ENCODE data around the gene ARHGAP29. TPM values are rescaled to one million over a fixed set of nuclear protein-coding genes. Genes with fewer than 3 reads are reported as not detected.

ARHGAP29 gene
- total RNA-seq, 1 donor from 2014 or later = 19.9 TPM

- DNase-seq (ENCODE audit: low read depth) = peak; percentile 38
- FAIRE-seq = no peak
Observed at GRCh38 chr1:94247138-94248094, 10.0 kb upstream of the ARHGAP29 start.

GRCh38 chr1:94246692-94247137 is 9.3 kb upstream of the ARHGAP29 start:
- Mint-ChIP-seq H3K4me3 (ENCODE audit: unreplicated experiment) (peak overlapping the region; percentile 91), H3K36me3 (ENCODE audit: low read depth, unreplicated experiment) (no peaks in the 10 kb centered on the region), H3K9me3 (ENCODE audit: unreplicated experiment) (peaks cover 5% of the 10 kb centered on the region), H3K27ac (ENCODE audit: unreplicated experiment) (peak overlapping the region; percentile 31), H3K4me1 (ENCODE audit: low read depth, unreplicated experiment) (peaks cover 1% of the 10 kb centered on the region), H3K27me3 (ENCODE audit: low read depth, unreplicated experiment) (peaks cover 20% of the 10 kb centered on the region)
- Histone ChIP-seq H3K79me2 (ENCODE audit: insufficient read depth, low read length) (peaks cover 57% of the 10 kb centered on the region), H3K9ac (ENCODE audit: low read length) (peak overlapping the region; percentile 95), H4K20me1 (ENCODE audit: insufficient read depth, low read length) (no peaks in the 10 kb centered on the region), H3K4me1 (ENCODE audit: insufficient read depth, low read length) (peaks cover 9% of the 10 kb centered on the region), H3K27ac (ENCODE audit: low read depth, low read length) (peak overlapping the region; percentile 85), H3K27me3 (ENCODE audit: insufficient read depth, low read length) (no peaks in the 10 kb centered on the region), H3K4me2 (ENCODE audit: low read length) (peak overlapping the region; percentile 98), H3K9me3 (ENCODE audit: insufficient read depth, low read depth, low read length) (no peaks in the 10 kb centered on the region), H2AFZ (ENCODE audit: low read depth, low read length) (peak overlapping the region; percentile 55), H3K4me3 (ENCODE audit: insufficient read depth, low read depth, low read length) (peak overlapping the region; percentile 96), H3K36me3 (ENCODE audit: insufficient read depth, low read length) (no peaks in the 10 kb centered on the region)
- no peak for TF ChIP-seq EZH2 (IDR thresholded peaks at IDR 0.05; ENCODE audit: insufficient read depth, low read length)
- TF ChIP-seq CTCF (IDR thresholded peaks at IDR 0.05; ENCODE audit: insufficient read depth, low read depth, low read length) = no peak
- no peak for DNase-seq (ENCODE audit: low read depth)
- FAIRE-seq = peak; percentile 54

More at GRCh38 chr1:94247138-94248094, 10.0 kb upstream of the ARHGAP29 start:
- Histone ChIP-seq H3K9ac (ENCODE audit: low read length) (peak overlapping the region; percentile 95), H3K9me3 (ENCODE audit: insufficient read depth, low read depth, low read length) (no peaks in the 10 kb centered on the region), H3K4me3 (ENCODE audit: insufficient read depth, low read depth, low read length) (peak overlapping the region; percentile 96), H3K27ac (ENCODE audit: low read depth, low read length) (peak overlapping the region; percentile 85), H3K79me2 (ENCODE audit: insufficient read depth, low read length) (peaks cover 50% of the 10 kb centered on the region), H4K20me1 (ENCODE audit: insufficient read depth, low read length) (no peaks in the 10 kb centered on the region), H3K4me1 (ENCODE audit: insufficient read depth, low read length) (peaks cover 9% of the 10 kb centered on the region), H3K36me3 (ENCODE audit: insufficient read depth, low read length) (no peaks in the 10 kb centered on the region), H2AFZ (ENCODE audit: low read depth, low read length) (peak overlapping the region; percentile 55), H3K4me2 (ENCODE audit: low read length) (peak overlapping the region; percentile 98), H3K27me3 (ENCODE audit: insufficient read depth, low read length) (no peaks in the 10 kb centered on the region)
- H3K4me3 Mint-ChIP-seq (ENCODE audit: unreplicated experiment) = peak overlapping the region; percentile 91
- no peaks in the 10 kb centered on the region for H3K36me3 Mint-ChIP-seq (ENCODE audit: low read depth, unreplicated experiment)
- TF ChIP-seq EZH2 (IDR thresholded peaks at IDR 0.05; ENCODE audit: insufficient read depth, low read length) (no peak), CTCF (IDR thresholded peaks at IDR 0.05; ENCODE audit: insufficient read depth, low read depth, low read length) (no peak)
- H3K9me3 Mint-ChIP-seq (ENCODE audit: unreplicated experiment) = peaks cover 5% of the 10 kb centered on the region
- H3K27me3 Mint-ChIP-seq (ENCODE audit: low read depth, unreplicated experiment) = peaks cover 21% of the 10 kb centered on the region
- H3K27ac Mint-ChIP-seq (ENCODE audit: unreplicated experiment) = peak overlapping the region; percentile 31
- peaks cover 1% of the 10 kb centered on the region for H3K4me1 Mint-ChIP-seq (ENCODE audit: low read depth, unreplicated experiment)

Data from astrocyte (in vitro differentiated cells and primary cell).